HG03175 (cell line): Measurements from ENCODE around the gene NAV3.

Source experiments
- ATAC-seq: cut with Tn5 transposase; IDR thresholded peaks from one replicate; pipeline ENCODE4 v1.9.1; 2021; ENCODE audit warnings: mild to moderate bottlenecking, moderate library complexity; ENCODE audit not compliant: unreplicated experiment

Gene NAV3

DNA sequence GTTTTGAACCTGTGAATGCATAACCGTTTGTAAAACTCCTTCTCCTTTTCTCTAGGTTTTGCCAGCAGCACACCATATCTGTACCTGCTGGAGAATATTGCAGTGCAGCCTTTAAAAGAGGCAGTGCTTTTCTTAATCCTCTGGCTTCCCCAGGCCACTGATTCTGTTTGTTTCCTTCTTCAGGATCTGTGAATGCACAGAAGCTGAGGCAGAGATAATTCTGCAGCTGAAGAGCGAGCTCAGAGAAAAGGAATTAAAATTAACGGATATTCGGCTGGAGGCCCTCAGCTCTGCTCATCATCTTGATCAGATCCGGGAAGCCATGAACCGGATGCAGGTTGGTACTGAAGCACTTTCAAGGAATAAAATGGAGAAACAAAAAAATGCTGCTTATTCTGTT is 348.7 kb downstream of the NAV3 start:
- ATAC-seq, result no peak

DNA sequence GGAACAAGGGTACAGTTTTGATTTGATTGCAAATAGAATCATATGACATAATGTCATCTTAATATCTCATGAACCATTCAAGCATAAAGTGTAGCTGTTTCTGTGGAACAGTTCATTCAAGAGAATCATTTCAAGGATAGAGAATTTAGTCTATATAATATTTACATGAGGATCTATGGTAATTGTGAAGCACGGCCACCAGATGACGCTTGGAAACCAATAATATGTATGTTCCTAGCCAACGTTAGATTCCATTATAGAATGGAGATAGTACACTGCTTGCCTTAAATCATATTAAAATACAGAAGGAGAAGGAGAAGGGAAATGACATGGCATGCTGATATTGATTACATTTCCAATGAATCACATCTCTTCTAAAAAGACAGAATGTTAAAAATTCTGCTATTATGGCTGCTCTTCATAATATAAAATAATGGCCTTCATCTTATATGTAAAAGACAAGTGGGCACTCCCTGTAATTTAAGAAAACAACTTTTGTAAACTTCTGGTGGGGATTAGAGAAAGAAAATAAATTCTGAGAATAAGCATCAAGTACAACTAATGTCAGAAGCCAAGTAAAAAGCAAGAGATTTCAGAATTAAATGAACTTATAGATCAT is 351.0 kb downstream of the NAV3 start:
- ATAC-seq, result no peak

DNA sequence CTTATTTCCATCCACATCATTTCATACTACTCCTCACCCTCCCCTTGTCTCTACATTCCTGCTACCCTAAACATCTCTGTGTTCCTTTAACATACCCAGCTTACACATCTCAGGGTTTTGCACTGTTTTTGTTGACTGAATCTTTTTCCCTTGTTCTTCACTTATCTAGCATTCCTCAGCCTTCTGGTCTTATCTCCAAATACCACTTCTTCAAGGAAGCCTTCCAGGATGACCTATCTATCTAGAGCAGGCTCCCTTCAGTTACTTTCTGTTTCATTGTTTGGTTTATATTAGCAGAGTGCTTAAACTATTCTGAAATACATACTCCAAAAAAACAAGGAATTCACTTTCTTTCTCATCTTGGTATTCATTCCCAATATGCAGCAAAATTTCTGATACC is 353.1 kb downstream of the NAV3 start:
- ATAC-seq, result no peak

DNA sequence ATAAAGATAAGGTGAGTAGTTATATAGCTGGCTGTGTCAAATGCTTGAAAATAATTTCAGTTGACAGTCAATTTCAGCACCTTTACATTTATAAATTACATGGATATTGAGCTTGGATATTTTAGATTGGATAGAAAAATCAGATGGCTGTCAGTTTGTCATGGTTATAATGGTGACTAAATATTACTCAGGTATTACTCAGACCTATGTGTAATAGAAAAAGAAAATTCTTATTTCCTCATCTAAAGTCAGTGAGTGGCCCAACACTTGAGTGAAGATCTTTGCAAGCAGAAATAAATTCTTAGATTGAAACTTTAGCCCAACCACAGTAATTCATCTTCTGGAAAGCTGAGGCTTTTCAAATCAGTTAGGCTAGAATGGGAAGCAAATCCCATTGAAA is 354.4 kb downstream of the NAV3 start:
- ATAC-seq, result no peak

DNA sequence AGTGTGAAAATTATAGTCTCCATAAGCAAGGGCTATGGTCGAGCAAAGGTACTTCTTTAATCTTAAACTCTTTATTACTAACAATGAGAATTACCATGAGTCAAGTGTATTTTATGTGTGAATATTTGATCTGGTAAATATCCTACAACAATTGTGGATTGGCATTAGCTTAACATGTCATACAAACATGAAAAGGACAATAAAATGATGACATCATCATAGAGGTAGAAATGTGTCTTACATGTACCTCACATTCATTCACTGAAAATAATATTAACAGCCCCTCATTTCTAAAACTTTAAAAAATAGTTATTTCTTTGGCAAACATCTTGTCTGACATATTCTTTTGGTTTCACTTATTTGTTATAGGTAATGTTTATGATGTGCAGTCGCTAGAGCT is 355.0 kb downstream of the NAV3 start:
- no peak for ATAC-seq

DNA sequence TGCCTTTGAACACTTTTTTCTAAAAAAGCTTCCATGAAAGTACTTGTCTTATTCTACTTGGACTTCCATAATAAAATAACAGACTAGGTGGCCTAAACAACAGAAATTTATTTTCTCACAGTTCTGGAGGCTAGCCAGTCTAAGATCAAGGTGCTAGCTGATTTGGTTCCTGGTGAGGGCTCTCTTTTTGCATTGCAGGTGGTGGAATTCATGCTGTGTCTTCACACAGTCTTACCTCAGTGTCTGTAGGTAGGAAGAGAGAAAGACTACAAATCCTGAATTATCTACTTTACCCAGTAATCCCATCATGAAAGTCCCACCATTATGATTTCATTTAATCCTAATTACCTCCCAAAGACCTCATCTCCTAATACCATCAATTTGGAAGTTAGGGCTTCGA is 356.0 kb downstream of the NAV3 start:
- ATAC-seq, result no peak

DNA sequence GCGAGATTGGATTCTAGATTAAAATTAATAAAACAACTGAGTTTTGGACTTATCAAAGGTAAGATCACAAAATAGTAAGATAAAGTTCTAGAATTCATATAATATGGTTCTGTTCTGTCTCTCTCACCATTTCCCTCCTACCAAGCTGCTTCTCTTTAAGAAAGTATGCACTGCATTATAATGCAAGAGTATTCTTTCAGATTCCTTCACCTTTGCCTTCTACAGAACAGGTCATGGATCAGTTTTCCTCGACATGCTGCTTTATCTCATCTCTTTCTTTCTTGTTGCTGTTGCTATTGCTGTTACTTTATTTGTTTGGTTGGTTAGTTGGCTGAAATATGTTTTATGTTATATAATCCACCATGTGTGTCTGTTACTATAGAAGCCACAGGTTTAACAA is 357.0 kb downstream of the NAV3 start:
- no peak for ATAC-seq

DNA sequence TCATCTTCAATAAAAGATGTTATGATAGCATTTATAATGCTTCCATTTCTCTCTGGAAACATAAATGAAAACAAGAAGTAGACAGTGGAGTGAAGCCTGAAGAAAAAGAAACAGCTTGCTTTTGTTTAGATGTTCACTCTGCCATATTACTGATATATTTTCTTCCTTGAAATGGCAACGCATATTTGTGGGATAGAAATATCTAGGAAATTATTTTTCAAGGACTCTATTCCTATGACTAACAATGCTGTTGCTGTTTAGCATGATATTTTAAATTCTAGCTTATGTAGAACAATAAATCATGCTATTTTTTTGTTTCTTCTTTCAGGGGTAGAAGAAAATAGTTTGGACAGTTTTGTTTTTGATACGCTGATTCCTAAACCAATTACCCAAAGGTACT is 359.0 kb downstream of the NAV3 start:
- no peak for ATAC-seq

DNA sequence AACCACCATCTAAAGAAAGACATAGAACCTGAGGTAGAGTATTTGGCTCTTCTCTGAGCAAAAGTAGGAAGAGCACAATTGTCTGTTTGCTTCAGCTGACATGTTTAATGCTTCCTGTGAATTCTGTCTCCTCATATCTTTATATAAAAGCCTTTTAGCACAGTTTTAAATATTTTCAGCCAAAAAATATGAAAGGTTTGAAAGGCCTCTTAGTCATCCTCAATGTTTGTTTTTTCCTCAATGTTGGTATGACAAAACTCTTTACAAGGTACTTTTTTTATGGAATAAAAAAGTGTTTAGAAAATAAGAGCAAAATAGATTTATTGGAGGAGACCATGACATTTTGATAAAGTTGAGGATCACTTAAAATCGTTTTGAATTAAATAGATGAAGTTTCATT is 360.9 kb downstream of the NAV3 start:
- ATAC-seq, result no peak

DNA sequence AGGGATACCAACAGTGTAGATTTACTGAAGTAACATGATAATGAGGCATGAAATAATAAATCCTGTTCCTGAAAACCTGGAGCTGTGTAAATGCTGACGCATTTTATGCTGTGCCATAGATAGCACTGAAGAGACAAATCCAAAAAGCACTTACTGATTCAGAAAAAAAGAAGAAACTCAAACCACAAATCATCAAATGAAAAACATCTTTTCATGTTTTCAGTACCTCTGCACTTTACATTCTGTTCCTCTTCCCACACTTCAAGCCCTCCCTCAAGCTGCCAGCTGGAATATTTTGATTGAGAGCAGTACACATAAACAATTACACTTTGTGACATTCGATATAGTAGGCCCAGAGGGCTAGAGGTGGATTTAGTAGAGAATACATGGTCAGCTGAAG is 362.3 kb downstream of the NAV3 start:
- no peak for ATAC-seq

DNA sequence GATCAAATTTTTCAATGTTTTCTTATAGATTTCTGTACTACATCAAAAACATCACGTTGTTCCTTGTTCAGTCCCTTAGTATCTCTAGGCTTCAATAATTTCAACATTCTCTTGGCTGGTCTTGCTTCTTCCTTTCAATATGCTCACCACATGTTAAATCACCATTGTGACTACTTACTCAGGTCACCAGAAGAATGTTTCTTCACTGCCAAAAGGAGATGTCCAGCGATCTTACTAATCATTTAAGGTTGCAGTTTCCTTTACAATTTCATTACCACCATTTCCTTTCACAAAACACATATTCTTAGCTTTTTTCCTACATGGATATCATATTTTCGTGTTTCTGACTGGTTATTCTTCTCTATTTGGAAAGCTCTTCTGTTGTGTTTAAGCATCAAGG is 363.8 kb downstream of the NAV3 start:
- no peak for ATAC-seq

DNA sequence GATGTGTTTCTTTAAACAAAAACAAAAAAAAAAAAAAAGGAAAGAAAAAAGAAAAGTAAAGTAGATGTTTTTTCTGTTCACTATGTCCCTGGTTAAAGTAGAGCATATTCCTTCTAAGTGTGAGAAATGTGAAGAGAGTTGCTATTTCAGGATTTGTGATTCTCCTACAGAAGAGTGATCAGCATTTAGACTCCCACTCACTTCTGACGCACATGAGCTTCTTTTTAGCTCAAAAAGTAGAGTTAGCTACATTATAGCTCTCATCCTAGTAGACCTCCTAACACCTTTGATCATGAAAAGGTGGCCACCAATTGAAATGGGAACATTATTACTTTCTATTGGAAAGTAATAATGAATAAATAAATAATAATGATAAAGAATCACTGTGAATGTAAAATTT is 368.2 kb downstream of the NAV3 start:
- ATAC-seq, result no peak

DNA sequence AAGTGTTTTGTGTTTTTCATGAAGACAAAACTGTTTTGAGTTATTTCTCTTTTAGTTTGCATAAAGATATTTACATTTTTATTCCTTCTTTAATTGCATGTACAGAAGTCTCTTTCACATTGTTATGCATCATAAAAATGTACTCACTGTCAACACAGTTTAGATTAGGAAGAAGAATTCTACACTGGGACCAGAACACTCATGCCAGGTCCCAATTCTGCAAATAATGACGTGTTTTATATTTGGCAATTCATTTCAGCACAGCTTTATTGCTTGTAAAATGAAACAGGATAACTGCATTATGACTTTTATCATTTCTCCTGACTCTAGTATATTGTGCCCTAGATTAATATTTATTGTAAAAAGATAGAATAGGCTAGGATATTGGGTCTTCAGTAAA is 369.2 kb downstream of the NAV3 start:
- ATAC-seq, result no peak

DNA sequence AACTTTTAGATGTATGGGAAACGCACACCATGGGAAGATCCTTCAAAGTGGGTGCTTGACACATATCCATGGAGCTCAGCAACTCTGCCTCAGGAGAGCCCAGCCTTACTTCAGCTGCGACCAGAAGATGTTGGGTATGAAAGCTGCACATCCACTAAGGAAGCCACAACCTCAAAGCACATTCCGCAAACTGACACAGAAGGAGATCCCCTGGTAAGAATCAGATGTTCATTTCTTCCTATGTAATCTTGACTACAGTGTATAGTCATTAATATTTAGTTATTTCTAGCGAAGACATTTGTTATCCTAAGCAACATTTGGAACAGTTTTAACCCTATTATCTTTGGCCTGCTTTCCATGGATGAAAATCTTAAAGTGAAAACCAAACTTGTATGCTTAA is 374.2 kb downstream of the NAV3 start:
- no peak for ATAC-seq

DNA sequence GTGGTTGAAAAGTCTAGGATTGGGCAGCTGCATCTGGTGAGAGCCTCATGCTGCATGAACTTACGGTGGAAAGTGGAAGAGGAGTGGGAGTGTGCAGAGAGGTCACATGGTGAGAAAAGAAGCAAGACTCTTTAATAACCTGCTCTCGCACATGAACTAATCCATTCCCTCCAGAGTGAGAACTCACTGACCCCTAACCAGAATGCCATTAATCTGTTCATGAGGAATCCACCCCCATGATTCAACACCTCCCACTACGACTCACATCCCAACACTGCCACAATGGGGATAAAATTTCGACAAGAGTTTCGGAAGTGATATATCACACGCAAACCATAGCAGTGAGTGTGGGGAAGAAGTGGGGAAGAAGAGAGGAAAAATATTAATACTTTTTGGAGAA is 377.4 kb downstream of the NAV3 start:
- ATAC-seq, result no peak

DNA sequence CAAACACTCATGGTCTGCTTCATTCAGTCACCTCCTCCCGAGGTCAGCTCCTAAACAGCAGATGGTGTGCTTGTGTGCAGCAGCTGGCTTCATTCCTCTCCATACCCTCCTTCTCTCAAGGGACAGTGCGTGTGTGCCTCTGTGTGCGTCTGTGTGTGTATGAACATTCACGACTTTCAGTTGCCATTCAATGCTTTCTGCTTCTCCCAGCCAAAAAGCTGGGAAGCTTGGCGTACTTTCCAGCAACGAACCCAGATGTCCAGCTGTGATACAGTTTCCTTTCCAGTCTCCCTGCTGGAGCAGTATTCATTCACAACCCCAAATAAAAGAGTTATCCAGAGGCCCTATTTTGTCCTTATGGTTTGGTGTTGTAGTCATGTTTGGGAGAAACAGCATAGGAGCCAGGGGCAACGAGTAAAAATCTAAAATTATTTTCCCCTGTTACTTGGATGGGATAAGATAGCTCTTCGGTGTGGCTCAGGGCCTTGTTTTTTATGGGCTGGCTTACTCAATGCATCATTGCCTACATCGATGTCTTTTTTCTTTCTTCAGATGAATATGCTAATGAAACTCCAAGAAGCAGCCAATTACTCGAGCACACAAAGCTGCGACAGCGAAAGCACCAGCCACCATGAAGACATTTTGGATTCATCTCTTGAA is 379.3 kb downstream of the NAV3 start:
- no peak for ATAC-seq

DNA sequence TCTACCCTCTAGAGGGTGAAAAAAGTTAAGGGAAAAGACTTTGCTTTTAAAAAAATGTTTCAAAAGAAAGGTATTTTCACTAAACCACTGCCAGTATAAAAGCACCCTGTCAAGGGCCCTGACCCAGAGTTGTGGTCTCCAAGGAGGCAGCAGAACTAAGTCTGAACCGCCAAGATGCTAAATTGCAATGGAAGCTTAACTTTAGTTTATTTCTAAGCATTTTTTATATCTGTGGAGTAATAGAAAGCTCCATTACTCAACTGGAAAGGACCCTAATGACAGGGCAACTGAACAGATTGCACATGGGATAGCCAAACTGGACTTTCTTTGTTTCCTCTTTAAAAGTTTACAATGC is 379.8 kb downstream of the NAV3 start:
- no peak for ATAC-seq

DNA sequence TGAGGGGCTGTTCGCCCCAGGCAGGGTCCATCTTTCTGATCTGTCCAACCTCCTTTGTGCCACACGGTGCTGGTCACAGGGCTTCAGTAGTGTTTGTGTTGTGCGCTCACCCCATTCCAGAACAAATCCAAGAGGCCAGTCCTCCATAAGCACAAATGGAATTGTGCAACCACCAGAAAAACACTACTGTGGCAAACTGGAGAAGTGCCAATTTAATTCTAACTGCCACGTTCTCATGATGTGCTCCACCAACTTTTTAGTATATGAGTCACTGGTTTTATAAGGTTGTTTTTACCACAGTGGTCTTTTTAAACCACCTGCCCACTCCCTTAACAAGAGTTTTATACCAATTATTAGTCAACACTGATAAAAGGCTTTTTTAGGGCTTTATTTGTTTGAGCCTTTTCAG is 380.2 kb downstream of the NAV3 start:
- ATAC-seq, result no peak

DNA sequence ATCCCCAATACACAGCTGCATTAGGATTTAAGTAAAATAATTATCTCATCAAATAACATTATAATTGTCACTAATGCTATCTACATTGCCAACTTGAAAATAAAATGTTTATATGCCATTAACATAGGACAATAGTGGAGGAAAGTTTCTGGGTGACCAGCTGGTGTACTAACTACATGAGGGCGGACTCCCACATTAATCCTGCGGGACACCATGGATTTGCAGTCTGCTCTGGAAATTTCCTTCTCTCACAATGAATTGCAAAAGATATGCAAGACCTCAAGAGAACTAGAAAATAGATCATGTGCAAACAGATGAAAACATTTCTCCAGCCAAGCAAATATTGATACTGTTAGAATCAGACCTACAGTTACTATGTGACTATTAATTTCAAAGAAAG is 390.1 kb downstream of the NAV3 start:
- ATAC-seq, result no peak

DNA sequence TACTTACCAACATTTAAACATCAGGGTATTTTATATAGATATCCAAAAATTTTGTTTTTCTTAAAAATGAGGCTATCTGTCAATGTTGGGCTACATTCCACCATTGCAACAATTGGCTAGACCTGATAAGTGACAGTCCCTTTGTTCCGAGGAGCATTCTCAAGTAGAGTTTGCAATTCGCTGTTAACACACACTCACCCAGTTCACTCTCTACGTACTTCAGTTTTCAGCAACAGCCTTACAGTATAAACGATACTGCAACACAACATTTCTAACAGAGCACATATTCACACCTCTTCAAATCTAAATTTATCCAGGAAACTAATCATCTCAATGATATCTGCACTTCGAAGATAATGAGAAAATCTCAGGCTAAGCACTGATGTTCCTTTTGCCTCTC is 393.5 kb downstream of the NAV3 start:
- ATAC-seq, result no peak

DNA sequence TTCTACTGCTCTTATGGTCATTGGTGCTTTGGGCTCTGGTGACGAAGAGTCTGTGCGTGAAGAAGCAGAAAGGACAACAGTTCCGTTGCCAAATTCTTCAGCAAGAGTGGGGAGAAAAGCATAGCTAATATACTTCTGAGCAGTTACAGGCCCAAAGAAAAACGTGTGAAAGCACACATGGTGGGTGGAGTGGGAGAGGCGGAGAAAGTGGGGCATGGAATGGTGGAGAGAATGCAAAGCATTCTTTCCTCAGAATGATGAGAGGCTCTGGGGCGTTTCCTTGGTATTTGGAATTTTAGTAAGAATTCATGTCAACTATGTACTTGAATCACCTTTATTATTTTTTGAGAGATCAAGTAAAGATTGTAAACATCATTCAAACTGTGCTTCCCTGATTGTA is 396.1 kb downstream of the NAV3 start:
- ATAC-seq, result no peak

DNA sequence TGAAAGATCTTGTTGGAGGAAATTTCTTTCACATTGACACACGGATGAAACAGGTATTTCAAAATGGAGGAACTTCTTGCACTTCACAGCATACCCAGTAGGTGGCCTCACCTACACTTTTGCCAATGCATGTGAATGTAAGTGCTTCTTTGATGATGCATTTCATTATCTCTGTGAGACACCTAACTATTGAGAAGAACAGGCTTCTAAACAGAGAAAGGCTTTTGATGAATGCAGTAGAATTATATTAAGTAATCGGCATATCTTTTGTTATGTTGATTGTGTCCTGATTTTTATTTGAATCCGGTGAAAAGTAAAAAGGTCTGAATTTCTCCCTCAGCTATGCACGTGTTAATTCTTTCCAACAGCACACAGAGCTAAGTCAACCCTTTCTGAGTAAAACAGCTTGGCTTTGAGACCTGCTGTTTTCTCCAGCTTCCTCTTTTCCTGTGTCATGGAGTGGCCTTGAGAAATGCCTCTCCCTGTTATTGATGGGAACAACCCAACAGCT is 399.0 kb downstream of the NAV3 start:
- peak; percentile 99 for ATAC-seq

DNA sequence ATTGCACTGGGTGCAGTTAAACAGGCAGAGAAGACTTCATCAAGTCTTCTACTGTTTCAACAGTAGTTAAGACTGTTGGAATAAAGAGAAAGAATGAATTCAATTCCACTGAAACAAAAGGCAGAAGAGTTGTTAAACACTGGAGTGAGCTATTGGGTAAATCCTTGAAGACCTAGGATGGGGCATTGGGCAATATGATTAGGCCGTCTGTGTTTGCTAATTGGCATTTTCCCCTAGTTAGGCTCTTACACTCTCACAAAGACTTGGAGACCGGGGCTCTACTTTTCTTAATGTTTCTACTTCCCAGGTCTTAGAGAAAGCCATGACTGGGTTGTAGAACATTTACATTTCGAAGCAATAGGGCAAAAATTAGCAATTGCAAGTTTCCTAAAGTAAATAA is 402.1 kb downstream of the NAV3 start:
- no peak for ATAC-seq
